ENCODE results near the gene GLDC. TPM values are rescaled to one million over a fixed set of nuclear protein-coding genes. Genes with fewer than 3 reads are reported as not detected.
"Not testable (repeated sequence)": the region's sequence is repeated elsewhere in the genome, so short reads cannot be mapped to it uniquely, and the experiment has no call there.

GLDC gene
- polyA plus RNA-seq, 4 donors, result 18.2 to 22.7 (median 20.2) TPM

GRCh38 chr9:6575324-6576034, 70.0 kb downstream of the GLDC start:
- DNase-seq (ENCODE audit: low read depth in 4 of 4, low spot score in 2 of 4), result no peak

DNA sequence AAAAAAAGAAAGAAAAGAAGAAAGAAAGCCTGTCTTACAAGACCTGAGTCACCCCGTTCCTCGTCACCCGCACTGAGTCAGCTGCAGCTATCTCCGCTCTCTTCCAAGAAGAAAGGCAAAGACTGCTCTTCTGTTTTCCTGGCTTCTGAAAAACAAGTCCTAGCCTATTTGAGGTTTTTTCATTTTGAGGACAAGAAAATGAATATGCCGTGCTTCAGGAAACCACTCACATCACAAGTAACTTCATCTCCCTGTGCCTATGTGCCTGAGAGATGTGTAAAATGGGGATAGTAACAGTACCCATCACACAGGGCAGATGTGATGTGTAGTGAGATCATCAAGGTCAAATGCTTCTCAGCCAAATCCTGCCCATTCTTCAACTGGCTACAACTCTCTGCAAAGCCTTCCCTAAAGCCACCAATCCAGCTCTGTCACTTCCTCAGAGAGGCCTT, 78.4 kb downstream of the GLDC start:
- DNase-seq (ENCODE audit: low read depth in 4 of 4, low spot score in 2 of 4), result no peak

DNA sequence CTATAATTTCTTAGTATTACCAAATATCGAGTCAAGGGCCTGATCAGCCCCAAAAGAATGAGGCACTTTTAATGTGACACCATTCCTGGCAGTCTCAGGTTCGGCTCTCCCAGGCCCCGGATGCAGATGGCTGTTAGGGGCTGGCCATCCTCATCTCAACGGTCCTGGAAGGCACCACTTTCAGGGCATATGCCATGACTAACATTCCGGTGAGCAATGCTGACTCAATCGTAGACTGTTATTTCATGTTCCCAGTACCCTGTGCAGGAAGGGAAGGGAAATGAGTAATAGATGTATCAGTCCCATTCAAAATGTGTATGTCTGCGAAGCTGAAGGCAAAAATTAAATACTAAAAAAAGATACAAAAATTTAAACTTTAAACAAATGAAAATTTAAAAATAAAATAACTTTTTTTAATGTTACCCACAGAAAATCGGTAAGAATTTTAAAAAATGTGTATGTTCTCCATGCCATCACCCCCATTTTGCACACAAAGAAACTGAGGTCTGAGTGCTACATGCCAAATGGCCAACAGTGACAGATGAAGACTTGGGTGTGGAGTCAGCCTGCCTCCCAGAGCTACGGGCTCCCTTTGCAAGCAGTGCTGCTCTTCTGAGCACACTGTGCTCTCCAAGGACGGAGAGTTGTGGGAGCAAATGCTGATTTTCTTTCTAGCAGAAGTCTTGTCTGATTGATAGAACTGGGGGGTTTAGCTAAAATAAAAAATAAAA, 79.0 kb downstream of the GLDC start:
- DNase-seq (ENCODE audit: low read depth in 4 of 4, low spot score in 2 of 4), result no peak

- DNase-seq (ENCODE audit: low read depth in 4 of 4, low spot score in 2 of 4), result no peak
Observed at GRCh38 chr9:6565312-6565711, 80.2 kb downstream of the GLDC start.

- no peak for DNase-seq (ENCODE audit: low read depth in 4 of 4, low spot score in 2 of 4)
Observed at GRCh38 chr9:6564868-6565267, 80.7 kb downstream of the GLDC start.

GRCh38 chr9:6564360-6564759, 81.2 kb downstream of the GLDC start:
- no peak for DNase-seq (ENCODE audit: low read depth in 4 of 4, low spot score in 2 of 4)

GRCh38 chr9:6562871-6563430, 82.6 kb downstream of the GLDC start:
- DNase-seq (ENCODE audit: low read depth in 4 of 4, low spot score in 2 of 4), result no peak

- DNase-seq (ENCODE audit: low read depth in 4 of 4, low spot score in 2 of 4), result no peak
Observed at GRCh38 chr9:6562201-6562600, 83.3 kb downstream of the GLDC start.

- DNase-seq (ENCODE audit: low read depth in 4 of 4, low spot score in 2 of 4), result no peak
Observed at GRCh38 chr9:6557883-6558616, 87.5 kb downstream of the GLDC start.

DNA sequence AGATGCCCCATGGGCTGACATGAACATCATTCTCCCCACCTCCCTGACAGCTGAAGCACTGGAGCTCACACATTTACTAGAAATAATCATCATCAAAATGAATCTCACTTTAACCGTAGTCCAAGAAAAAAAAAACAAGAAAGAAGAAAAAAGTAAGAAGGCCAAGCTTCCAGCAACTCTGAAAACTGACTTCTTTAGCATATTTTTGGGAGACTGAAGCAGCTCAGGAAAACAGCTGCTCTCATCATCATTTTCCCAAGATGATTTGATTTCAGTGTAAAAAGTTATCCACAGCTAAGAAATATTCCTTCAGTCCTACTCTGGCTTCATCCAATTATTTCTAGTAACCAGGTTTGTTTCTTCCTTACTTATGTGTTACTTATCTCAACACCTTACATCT, 91.7 kb downstream of the GLDC start:
- DNase-seq (ENCODE audit: low read depth in 4 of 4, low spot score in 2 of 4), result no peak

GRCh38 chr9:6552498-6553121, 92.9 kb downstream of the GLDC start:
- DNase-seq (ENCODE audit: low read depth in 4 of 4, low spot score in 2 of 4), result no peak

DNA sequence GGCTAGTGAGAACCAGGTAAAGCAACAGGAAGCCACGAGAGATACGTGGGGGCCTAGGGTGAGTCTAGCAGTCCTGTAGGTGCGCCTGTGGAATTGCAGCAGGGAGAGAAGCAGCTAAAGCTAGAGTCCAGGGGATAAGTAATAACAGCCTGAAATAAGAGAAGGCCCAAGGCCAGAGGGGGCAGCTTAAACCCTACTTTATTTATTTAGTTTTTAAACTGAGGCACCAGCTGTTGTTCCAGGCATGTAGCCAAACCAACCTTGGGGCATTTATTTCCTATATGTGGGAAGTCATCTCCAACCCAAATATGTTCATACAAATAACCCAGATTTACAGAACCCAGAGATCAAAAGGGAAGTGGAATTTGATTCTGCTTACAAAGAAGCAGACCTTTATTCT, 93.5 kb downstream of the GLDC start:
- no peak for DNase-seq (ENCODE audit: low read depth in 4 of 4, low spot score in 2 of 4)

DNA sequence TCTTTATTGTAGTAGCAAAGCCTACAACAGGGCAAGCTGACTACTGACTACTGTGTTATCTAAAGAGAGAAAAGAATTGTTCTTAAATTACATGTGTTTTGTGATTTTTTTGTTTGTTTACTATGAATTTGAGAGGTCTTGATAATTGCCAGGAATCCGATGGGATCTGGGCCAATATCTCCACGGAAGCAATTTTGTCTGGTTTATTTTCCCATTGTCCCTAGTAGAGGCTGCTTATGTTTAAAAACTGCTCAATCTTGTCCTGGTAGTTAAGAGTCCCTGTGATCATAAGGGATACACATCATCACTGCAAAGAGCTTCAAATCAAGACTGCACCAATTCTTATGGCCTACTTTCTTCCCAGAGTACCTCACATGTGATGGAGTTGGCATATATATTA, 94.4 kb downstream of the GLDC start:
- DNase-seq (ENCODE audit: low read depth in 4 of 4, low spot score in 2 of 4), result no peak

DNA sequence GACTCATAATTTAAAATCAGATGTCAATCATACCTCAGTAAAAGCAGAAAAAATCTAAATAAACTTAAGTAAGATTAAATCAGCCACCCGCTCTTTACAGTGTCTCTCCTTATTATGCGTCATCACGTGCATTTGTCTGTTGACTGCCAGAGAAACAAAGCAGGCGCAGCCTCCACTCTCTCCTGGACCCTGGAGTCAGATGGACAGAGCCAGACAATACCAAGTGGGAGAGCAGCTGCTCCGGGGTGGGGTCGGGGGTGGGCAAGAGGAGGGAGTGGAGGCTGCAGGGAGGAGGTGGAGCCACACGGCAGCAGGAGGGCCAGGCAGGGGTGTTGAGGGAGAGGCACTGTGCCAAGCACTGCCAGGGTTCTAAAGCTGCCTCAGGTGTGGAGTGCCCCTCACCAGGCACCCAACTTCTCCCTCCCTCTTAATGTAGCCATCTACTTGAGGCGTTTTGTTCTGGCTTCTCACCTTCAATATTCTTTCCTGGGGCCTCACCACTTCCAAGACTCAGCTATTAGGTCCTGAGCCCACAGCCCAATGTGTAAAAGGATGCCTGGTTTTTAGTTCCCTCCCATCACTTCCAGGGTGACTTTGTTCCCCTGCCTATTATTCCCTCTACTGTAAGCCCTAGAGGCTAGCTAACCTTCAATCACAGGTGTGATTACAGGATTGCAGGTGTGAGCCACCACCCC, 96.3 kb downstream of the GLDC start:
- DNase-seq (ENCODE audit: low read depth in 4 of 4, low spot score in 2 of 4), result no peak

DNA sequence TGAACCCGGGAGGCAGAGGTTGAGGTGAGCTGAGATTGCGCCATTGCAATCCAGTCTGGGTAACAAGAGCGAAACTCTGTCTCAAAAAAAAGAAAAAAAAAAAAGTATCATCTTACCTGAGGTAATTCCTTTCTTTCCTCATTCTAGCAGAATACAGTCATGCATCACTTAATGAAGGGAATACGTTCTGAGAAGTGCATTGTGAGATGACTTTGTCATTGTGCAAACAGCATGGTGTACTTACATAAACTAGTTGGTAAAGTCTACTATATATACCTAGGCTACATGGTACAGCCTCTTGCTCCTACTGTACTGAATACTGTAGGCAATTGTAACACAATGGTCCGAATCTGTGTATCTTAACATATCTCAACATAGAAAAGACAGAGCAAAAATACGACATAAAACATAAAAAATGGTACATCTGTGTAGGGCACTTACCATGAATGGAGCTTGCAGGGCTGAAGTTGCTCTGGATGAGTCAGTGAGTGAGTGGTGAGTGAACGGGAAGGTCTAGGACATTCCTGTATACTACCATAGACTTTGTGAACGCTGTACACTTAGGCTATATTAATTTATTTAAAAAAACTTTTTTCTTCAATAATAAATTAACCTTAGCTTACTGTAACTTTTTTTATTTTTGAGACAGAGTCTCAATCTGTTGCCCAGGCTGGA, 100.4 kb downstream of the GLDC start:
- DNase-seq (ENCODE audit: low read depth in 4 of 4, low spot score in 2 of 4), result no peak

GRCh38 chr9:6543204-6543603, 102.3 kb downstream of the GLDC start:
- DNase-seq (ENCODE audit: low read depth in 4 of 4, low spot score in 2 of 4), result no peak

GRCh38 chr9:6542617-6543016, 102.9 kb downstream of the GLDC start:
- DNase-seq (ENCODE audit: low read depth in 4 of 4, low spot score in 2 of 4), result not testable (repeated sequence)

GRCh38 chr9:6538666-6539071, 106.9 kb downstream of the GLDC start:
- DNase-seq (ENCODE audit: low read depth in 4 of 4, low spot score in 2 of 4), result no peak

GRCh38 chr9:6535594-6535993, 109.9 kb downstream of the GLDC start:
- no peak for DNase-seq (ENCODE audit: low read depth in 4 of 4, low spot score in 2 of 4)
